Stimulated activated CD8-positive, alpha-beta memory T cell treated with anti-CD3 and anti-CD28 coated beads, Interleukin-15, amount 100 ng/mL, for 24 hours (primary cell): ENCODE results near the gene REM1.

ENCODE experiments used
- DNase-seq: peaks from one replicate; pipeline ENCODE4 v3.0.0-alpha.2; 2020; ENCODE audit warnings: low read depth

Gene REM1

GRCh38 chr20:31523361-31524283 lies 48.5 kb downstream of the REM1 start:
- DNase-seq, result no peak

- no peak for DNase-seq
These were observed 52.2 kb downstream of the REM1 start for GRCh38 chr20:31527266-31527665.
